ENCODE results near the gene RBMS1.

DNA sequence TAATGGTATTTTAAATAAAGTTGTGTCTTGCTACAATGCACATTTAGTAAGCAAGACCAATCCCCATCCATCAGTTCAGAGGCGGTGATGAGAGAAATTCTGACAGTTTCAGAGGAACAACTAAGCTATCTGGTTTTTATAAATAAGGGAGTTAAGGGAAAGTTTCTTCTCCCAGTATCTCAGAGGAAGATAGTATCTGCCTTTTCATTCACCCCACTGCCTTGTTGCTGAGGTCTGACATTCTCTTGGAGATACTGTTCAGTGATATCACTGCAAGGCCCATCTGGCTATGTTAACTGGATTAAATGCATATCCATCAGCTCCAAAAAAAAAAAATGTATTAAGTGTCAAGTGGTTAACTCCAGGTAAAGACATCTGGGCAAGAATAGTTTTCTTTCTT is 47.9 kb downstream of the RBMS1 start:
- TF ChIP-seq, protein P1, sequence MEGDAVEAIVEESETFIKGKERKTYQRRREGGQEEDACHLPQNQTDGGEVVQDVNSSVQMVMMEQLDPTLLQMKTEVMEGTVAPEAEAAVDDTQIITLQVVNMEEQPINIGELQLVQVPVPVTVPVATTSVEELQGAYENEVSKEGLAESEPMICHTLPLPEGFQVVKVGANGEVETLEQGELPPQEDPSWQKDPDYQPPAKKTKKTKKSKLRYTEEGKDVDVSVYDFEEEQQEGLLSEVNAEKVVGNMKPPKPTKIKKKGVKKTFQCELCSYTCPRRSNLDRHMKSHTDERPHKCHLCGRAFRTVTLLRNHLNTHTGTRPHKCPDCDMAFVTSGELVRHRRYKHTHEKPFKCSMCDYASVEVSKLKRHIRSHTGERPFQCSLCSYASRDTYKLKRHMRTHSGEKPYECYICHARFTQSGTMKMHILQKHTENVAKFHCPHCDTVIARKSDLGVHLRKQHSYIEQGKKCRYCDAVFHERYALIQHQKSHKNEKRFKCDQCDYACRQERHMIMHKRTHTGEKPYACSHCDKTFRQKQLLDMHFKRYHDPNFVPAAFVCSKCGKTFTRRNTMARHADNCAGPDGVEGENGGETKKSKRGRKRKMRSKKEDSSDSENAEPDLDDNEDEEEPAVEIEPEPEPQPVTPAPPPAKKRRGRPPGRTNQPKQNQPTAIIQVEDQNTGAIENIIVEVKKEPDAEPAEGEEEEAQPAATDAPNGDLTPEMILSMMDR (IDR thresholded peaks at IDR 0.05; ENCODE audit: poor library complexity, severe bottlenecking): no peak
- TF ChIP-seq EZH2 (IDR thresholded peaks at IDR 0.05; ENCODE audit: borderline replicate concordance, insufficient read depth, low read length, poor library complexity, severe bottlenecking) (no peak), EP300 (conservative IDR thresholded peaks at IDR 0.05; ENCODE audit: poor library complexity, severe bottlenecking) (no peak), POLR2AphosphoS5 (IDR thresholded peaks at IDR 0.05) (no peak)
- TF ChIP-seq, protein P2, sequence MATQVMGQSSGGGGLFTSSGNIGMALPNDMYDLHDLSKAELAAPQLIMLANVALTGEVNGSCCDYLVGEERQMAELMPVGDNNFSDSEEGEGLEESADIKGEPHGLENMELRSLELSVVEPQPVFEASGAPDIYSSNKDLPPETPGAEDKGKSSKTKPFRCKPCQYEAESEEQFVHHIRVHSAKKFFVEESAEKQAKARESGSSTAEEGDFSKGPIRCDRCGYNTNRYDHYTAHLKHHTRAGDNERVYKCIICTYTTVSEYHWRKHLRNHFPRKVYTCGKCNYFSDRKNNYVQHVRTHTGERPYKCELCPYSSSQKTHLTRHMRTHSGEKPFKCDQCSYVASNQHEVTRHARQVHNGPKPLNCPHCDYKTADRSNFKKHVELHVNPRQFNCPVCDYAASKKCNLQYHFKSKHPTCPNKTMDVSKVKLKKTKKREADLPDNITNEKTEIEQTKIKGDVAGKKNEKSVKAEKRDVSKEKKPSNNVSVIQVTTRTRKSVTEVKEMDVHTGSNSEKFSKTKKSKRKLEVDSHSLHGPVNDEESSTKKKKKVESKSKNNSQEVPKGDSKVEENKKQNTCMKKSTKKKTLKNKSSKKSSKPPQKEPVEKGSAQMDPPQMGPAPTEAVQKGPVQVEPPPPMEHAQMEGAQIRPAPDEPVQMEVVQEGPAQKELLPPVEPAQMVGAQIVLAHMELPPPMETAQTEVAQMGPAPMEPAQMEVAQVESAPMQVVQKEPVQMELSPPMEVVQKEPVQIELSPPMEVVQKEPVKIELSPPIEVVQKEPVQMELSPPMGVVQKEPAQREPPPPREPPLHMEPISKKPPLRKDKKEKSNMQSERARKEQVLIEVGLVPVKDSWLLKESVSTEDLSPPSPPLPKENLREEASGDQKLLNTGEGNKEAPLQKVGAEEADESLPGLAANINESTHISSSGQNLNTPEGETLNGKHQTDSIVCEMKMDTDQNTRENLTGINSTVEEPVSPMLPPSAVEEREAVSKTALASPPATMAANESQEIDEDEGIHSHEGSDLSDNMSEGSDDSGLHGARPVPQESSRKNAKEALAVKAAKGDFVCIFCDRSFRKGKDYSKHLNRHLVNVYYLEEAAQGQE (IDR thresholded peaks at IDR 0.05; ENCODE audit: borderline replicate concordance): no peak

All from neural cell (in vitro differentiated cells).